ENCODE measurements around the gene AJM1.

GRCh38 chr9:136808806-136809158, 33.5 kb upstream of the AJM1 start:
- TF ChIP-seq CTCF (IDR thresholded peaks at IDR 0.05): no peak
- no peak for TF ChIP-seq EZH2phosphoT487 (IDR thresholded peaks at IDR 0.05)
